Trophoblast cell (in vitro differentiated cells and primary cell): ENCODE data around the gene PCDH10.

ENCODE experiments used
- DNase-seq, 2 donors: peaks; one replicate each; pipeline ENCODE4 v3.0.0-alpha.2; 2016
- H2AFZ ChIP-seq: 2 replicates; pipeline ENCODE4 v1.6.1; 2013; ENCODE audit warnings: low read length, moderate library complexity, mild to moderate bottlenecking; ENCODE audit not compliant: insufficient read depth, poor library complexity
- H2AK5ac ChIP-seq: 2 replicates; pipeline ENCODE4 v1.6.1; 2013; ENCODE audit warnings: mild to moderate bottlenecking, low read length
- H2BK120ac ChIP-seq: 2 replicates; pipeline ENCODE4 v1.6.1; 2013; ENCODE audit warnings: low read length, mild to moderate bottlenecking, moderate library complexity; ENCODE audit not compliant: insufficient read depth, poor library complexity
- H2BK12ac ChIP-seq: 2 replicates; pipeline ENCODE4 v1.6.1; 2013; ENCODE audit warnings: mild to moderate bottlenecking, low read length, moderate library complexity
- H2BK5ac ChIP-seq: 2 replicates; pipeline ENCODE4 v1.6.1; 2013; ENCODE audit warnings: low read length, low read depth, moderate library complexity, mild to moderate bottlenecking; ENCODE audit not compliant: poor library complexity
- H3K14ac ChIP-seq: 2 replicates; pipeline ENCODE4 v1.6.1; 2013; ENCODE audit warnings: mild to moderate bottlenecking, low read length
- H3K18ac ChIP-seq: 2 replicates; pipeline ENCODE4 v1.6.1; 2013; ENCODE audit warnings: mild to moderate bottlenecking, low read length
- H3K23ac ChIP-seq: 2 replicates; pipeline ENCODE4 v1.6.1; 2013; ENCODE audit warnings: low read length
- H3K27ac ChIP-seq: 2 replicates; pipeline ENCODE4 v1.5.1; 2013; ENCODE audit warnings: low read depth, mild to moderate bottlenecking, inconsistent platforms, low read length, moderate library complexity
- H3K27me3 ChIP-seq: 2 replicates; pipeline ENCODE4 v1.6.1; 2013; ENCODE audit warnings: inconsistent platforms, mild to moderate bottlenecking, low read length, moderate library complexity; ENCODE audit not compliant: insufficient read depth
- H3K36me3 ChIP-seq, 2 experiments: 1 replicate in 1 of 2; 2 replicates in 1 of 2; pipeline ENCODE4 v1.6.1; 2013; ENCODE audit warnings: low read length in 2 of 2, mild to moderate bottlenecking in 2 of 2, moderate library complexity in 1 of 2; ENCODE audit not compliant: insufficient read depth in 2 of 2, control insufficient read depth in 1 of 2
- H3K4ac ChIP-seq: 2 replicates; pipeline ENCODE4 v1.6.1; 2013; ENCODE audit warnings: low read depth, mild to moderate bottlenecking, low read length, moderate library complexity
- H3K4me1 ChIP-seq, 2 experiments: 1 replicate in 1 of 2; 2 replicates in 1 of 2; pipeline ENCODE4 v1.6.1; 2013; ENCODE audit warnings: low read length in 2 of 2, mild to moderate bottlenecking in 2 of 2, moderate library complexity in 1 of 2; ENCODE audit not compliant: insufficient read depth in 2 of 2, control insufficient read depth in 1 of 2
- H3K4me2 ChIP-seq: 2 replicates; pipeline ENCODE4 v1.6.1; 2013; ENCODE audit warnings: inconsistent platforms, mild to moderate bottlenecking, low read length, moderate library complexity
- H3K4me3 ChIP-seq: 2 replicates; pipeline ENCODE4 v1.5.1; 2013; ENCODE audit warnings: mild to moderate bottlenecking, low read depth, low read length, inconsistent platforms
- H3K79me1 ChIP-seq: one replicate; pipeline ENCODE4 v1.6.1; 2013; ENCODE audit warnings: low read length
- H3K79me2 ChIP-seq: 2 replicates; pipeline ENCODE4 v1.6.1; 2013; ENCODE audit warnings: low read length, mild to moderate bottlenecking; ENCODE audit not compliant: control insufficient read depth, insufficient read depth, poor library complexity
- H3K9ac ChIP-seq: 2 replicates; pipeline ENCODE4 v1.6.1; 2013; ENCODE audit warnings: mild to moderate bottlenecking, low read length
- H3K9me3 ChIP-seq: 2 replicates; pipeline ENCODE4 v1.6.1; 2013; ENCODE audit warnings: low read depth, mild to moderate bottlenecking, control low read depth, inconsistent platforms, low read length; ENCODE audit not compliant: insufficient read depth
- H4K12ac ChIP-seq: 2 replicates; pipeline ENCODE4 v1.6.1; 2013; ENCODE audit warnings: low read depth, mild to moderate bottlenecking, low read length, moderate library complexity
- H4K8ac ChIP-seq: 2 replicates; pipeline ENCODE4 v1.6.1; 2013; ENCODE audit warnings: low read depth, mild to moderate bottlenecking, low read length, moderate library complexity
- H4K91ac ChIP-seq: one replicate; pipeline ENCODE4 v1.6.1; 2013; ENCODE audit warnings: low read depth, mild to moderate bottlenecking, low read length, moderate library complexity
- WGBS: extraction: QIAGEN DNeasy Blood & Tissue Kit; methylation state at CpG from one replicate; pipeline ENCODE4 v1.1.7; 2013; ENCODE audit warnings: missing lambda C conversion rate; ENCODE audit not compliant: insufficient read length, insufficient coverage; ENCODE audit errors: extremely low coverage; 5-methylcytosine and 5-hydroxymethylcytosine counted together

The PCDH10 gene

DNA sequence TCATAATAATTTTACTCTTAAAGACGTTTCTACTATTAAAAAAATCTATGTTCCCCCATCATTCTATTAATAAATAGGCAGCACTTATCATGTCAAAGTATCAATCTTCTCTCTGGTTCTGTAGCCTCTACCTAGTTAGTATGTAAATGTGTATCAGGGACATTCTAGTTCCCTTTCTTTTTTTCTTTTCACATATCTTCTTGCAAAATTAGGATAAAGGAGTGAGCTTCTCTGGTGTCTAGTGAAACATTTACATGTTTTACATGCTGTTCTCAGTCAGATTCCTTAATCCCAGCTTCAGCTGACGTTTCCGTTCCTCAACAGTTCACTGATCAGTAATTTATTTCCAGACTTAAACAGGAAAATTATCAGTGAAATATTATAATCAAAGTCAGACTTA lies 11.8 kb downstream of the PCDH10 start:
- Histone ChIP-seq H4K8ac (no peak overlapping the region), H3K27me3 (no peaks in the 10 kb centered on the region), H3K14ac (no peak overlapping the region), H3K27ac (no peak overlapping the region), H3K36me3 (no peaks in the 10 kb centered on the region), H3K18ac (no peak overlapping the region), H4K12ac (no peak overlapping the region), H3K4me2 (no peak overlapping the region), H2BK5ac (no peak overlapping the region), H3K79me2 (no peaks in the 10 kb centered on the region), H2BK12ac (no peak overlapping the region), H3K4me1 (no peaks in the 10 kb centered on the region), H2AFZ (no peak overlapping the region), H2BK120ac (no peak overlapping the region), H3K9ac (no peak overlapping the region), H3K23ac (no peak overlapping the region), H2AK5ac (no peak overlapping the region), H3K4me3 (no peak overlapping the region), H3K9me3 (no peaks in the 10 kb centered on the region), H3K79me1 (no peaks in the 10 kb centered on the region), H3K4ac (no peak overlapping the region), H4K91ac (no peak overlapping the region)
- WGBS: no CpG with 5 or more reads among the region's 3 CpGs
- no peak for DNase-seq

DNA sequence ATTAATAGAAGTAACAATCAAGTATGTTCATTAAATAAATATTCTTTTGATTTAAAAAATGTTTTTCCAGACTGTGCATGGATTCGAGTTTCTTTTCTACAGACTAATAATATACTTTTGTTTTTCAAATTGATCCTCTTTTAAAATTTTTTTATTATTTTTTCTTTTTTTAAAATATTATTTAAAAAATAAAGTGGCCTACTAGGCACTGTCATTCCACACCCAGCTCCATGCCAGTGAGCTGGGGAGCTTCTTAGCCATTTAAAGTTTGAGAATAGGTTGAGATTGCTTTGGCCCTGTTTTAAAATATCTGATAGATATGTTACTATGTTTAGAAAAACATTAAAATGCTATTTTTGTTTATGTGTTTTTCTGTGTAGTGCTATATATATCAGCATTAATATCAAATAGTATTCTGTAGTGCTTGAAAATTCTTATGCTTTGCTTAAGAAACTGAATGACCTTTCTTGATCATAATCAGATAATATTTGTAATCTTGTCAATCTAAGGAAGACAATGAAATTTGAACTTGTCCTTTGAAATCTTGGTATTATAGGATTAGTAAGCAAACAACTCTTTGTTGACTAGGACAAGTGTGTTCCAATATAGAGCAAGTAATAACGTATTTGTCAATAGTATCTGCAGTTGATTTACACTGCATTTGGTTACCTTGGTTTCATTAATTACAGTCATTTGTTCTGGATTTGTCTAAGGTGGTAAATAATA lies 12.6 kb downstream of the PCDH10 start:
- no CpG with 5 or more reads among the region's 2 CpGs for WGBS
- no peak overlapping the region for H4K12ac ChIP-seq
- no peaks in the 10 kb centered on the region for H3K27me3 ChIP-seq
- H2BK12ac ChIP-seq: no peak overlapping the region
- H3K79me1 ChIP-seq: no peaks in the 10 kb centered on the region
- no peak overlapping the region for H3K27ac ChIP-seq
- H3K23ac ChIP-seq: no peak overlapping the region
- H4K91ac ChIP-seq: no peak overlapping the region
- H3K9ac ChIP-seq: no peak overlapping the region
- no peak overlapping the region for H2AK5ac ChIP-seq
- H2AFZ ChIP-seq: no peak overlapping the region
- H2BK120ac ChIP-seq: no peak overlapping the region
- no peaks in the 10 kb centered on the region for H3K36me3 ChIP-seq
- no peak overlapping the region for H3K4me2 ChIP-seq
- no peaks in the 10 kb centered on the region for H3K4me1 ChIP-seq
- H3K18ac ChIP-seq: no peak overlapping the region
- H2BK5ac ChIP-seq: no peak overlapping the region
- H3K79me2 ChIP-seq: no peaks in the 10 kb centered on the region
- no peak overlapping the region for H3K4ac ChIP-seq
- no peak for DNase-seq
- no peak overlapping the region for H4K8ac ChIP-seq
- H3K14ac ChIP-seq: no peak overlapping the region
- H3K4me3 ChIP-seq: no peak overlapping the region
- no peaks in the 10 kb centered on the region for H3K9me3 ChIP-seq

DNA sequence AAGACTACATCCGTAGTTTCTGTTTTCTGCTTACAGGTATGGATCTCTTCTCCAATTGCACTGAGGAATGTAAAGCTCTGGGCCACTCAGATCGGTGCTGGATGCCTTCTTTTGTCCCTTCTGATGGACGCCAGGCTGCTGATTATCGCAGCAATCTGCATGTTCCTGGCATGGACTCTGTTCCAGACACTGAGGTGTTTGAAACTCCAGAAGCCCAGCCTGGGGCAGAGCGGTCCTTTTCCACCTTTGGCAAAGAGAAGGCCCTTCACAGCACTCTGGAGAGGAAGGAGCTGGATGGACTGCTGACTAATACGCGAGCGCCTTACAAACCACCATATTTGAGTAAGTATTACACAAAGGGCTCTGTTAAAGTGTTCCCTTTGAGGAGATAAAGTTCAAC lies 13.8 kb downstream of the PCDH10 start:
- Histone ChIP-seq H3K4me1 (no peaks in the 10 kb centered on the region), H2BK5ac (no peak overlapping the region), H3K9me3 (no peaks in the 10 kb centered on the region), H4K8ac (no peak overlapping the region), H3K27me3 (no peaks in the 10 kb centered on the region), H3K18ac (no peak overlapping the region), H3K79me1 (no peaks in the 10 kb centered on the region), H3K4ac (no peak overlapping the region), H3K27ac (no peak overlapping the region), H2BK12ac (no peak overlapping the region), H3K4me2 (no peak overlapping the region), H3K14ac (no peak overlapping the region), H2AK5ac (no peak overlapping the region), H4K12ac (no peak overlapping the region), H3K79me2 (no peaks in the 10 kb centered on the region), H2AFZ (no peak overlapping the region), H4K91ac (no peak overlapping the region), H3K4me3 (no peak overlapping the region), H3K9ac (no peak overlapping the region), H2BK120ac (no peak overlapping the region), H3K23ac (no peak overlapping the region), H3K36me3 (no peaks in the 10 kb centered on the region)
- DNase-seq: no peak
- no CpG with 5 or more reads among the region's 8 CpGs for WGBS

DNA sequence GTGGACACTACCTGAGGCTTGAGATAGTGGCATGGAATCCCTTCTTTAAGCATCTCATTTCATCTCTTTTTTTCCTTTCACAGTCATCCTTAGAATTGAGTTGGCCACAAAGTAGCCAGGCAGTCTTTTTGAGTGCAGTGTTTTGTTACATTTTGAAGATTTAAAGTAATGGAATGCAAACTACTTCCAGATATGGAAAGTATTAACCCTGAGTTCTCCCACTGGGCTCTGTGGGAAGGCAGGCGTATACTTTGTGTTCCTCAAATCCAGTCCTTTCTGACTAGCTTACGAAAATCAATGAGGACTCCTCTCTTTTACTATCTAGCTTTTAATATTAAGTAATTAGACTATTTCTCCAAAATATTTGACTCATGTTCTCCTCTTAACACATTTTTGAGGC lies 29.9 kb downstream of the PCDH10 start:
- H3K4ac ChIP-seq: no peak overlapping the region
- no peak overlapping the region for H3K9ac ChIP-seq
- H3K79me2 ChIP-seq: no peaks in the 10 kb centered on the region
- H4K12ac ChIP-seq: no peak overlapping the region
- no peaks in the 10 kb centered on the region for H3K27me3 ChIP-seq
- no peaks in the 10 kb centered on the region for H3K9me3 ChIP-seq
- no peak overlapping the region for H2AK5ac ChIP-seq
- no peaks in the 10 kb centered on the region for H3K36me3 ChIP-seq
- H3K14ac ChIP-seq: no peak overlapping the region
- H4K8ac ChIP-seq: no peak overlapping the region
- H3K27ac ChIP-seq: no peak overlapping the region
- no peaks in the 10 kb centered on the region for H3K4me1 ChIP-seq
- no CpG with 5 or more reads among the region's 2 CpGs for WGBS
- no peak overlapping the region for H2BK5ac ChIP-seq
- H3K18ac ChIP-seq: no peak overlapping the region
- no peak overlapping the region for H3K4me3 ChIP-seq
- no peak overlapping the region for H4K91ac ChIP-seq
- H2AFZ ChIP-seq: no peak overlapping the region
- no peak overlapping the region for H3K4me2 ChIP-seq
- H3K23ac ChIP-seq: no peak overlapping the region
- H2BK12ac ChIP-seq: no peak overlapping the region
- no peak overlapping the region for H2BK120ac ChIP-seq
- H3K79me1 ChIP-seq: no peaks in the 10 kb centered on the region
- DNase-seq: no peak
